ENCODE data around the gene USHBP1.
A peak's percentile ranks its signal among the peaks of the same experiment; 100 is the strongest.

The USHBP1 gene

DNA sequence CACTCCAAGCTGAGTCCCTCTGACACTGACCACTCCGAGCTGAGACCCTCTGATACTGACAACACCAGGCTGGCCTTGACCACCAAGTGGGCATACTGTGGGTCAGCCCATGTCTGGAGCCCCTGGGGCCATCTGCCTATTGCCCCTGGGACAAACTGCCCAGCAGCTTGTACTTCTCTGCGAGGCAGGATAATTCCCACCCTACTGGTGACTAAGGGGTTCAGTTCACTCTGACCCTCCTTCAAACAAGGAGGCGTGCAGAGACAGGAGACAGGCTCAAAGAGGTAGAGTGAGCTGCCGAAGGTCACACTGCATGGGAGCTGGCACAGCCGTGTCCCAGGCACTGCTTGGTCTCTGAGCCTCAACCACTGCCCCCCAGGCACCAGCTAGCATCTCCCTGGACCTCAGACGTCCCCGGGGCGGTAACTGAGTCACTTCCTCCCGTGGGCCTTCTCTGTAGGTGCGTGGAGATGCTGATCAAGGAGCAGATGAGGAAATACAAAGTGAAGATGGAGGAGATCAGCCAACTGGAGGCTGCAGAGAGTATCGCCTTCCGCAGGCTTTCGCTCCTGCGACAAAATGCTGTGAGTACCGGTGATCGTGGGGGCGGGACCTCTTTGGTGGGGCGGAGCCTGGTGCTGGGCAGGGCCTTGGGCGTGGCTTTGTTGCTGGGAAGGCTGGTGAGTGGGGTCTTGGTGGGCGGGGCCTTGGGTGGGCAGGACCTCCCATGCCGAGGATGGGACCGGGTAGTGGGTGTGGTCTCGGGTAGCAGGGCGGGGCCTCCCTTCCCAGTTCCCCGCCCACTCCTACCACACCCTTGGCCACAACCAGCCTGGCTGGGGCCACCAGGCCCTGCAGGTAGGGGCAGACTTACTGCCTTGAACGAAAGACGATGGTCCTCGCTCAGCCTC is 55.2 kb downstream of the USHBP1 start:
- no peak for DNase-seq

DNA sequence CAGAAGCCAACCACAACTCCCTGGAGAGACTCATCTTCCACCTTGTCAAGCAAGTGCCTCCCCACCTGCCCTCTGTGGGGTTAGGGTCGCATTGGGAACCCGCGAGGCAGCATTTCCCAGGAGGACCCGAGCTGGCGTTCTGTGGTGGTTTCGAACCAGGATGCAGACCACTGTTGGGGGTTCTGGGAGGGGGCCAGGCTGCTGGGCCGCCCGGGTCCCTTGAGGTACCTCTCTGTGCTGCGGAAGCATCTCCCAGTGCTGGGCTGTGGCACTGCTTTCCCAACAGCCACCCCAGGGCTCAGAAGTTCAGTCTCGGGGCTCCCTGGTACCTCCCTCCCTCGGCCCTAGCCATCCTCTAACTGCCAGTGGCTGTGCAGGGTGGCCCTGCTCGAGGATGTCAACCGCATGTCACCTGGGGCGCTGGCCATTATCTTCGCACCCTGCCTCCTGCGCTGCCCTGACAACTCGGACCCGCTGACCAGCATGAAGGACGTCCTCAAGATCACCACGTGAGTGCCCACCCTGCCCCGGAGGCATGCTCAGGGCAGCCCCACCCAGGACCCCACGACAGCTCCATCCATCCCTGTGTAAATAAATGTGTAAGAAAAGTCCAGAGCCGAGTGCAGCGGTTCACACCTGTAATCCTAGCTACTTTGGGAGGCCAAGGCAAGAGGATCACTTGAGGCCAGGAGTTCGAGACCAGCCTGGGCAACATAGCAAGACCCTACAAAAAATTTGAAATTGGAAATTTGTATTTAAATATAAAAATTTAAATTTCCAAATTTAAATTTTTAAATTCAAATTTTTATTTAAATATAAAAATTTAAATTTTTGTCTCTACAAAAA is 57.6 kb downstream of the USHBP1 start:
- no peak for DNase-seq

DNA sequence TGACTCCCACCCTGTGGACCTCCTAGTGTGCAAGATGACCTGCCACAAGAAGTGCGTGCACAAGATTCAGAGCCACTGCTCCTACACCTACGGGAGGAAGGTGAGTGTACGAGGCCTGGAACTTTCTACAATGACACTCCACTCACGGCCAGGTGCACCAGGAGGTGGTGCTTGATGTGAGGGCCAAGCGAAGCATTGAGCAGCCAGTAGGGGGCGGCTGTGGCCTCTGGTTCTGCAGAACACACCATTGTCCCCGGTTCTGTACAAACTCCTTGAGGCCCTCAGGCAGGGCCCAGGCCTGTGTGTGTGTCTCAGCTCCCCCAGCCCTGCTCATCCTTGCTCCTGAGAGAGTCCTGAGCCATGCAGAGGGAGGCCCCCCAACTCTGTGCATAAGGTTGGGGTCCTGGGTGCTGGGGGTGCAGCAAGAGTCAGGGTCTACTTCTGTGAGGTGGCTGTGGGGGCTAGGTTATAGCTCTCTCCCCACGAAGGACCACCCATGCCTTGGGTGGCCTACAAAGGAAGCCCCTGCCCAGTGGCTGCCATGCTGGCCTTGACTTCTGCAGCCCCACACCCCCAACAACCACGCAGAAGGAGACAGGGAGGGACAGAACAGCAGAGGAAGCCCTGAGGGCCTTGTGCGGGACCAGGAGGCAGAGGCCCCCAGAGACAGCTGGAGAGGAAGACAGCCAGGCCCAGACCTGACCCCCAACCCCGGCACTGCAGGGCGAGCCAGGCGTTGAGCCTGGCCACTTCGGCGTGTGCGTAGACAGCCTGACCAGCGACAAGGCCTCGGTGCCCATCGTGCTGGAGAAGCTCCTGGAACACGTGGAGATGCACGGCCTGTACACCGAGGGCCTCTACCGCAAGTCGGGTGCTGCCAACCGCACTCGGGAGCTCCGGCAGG is 59.1 kb downstream of the USHBP1 start:
- peak; percentile 49 for DNase-seq

DNA sequence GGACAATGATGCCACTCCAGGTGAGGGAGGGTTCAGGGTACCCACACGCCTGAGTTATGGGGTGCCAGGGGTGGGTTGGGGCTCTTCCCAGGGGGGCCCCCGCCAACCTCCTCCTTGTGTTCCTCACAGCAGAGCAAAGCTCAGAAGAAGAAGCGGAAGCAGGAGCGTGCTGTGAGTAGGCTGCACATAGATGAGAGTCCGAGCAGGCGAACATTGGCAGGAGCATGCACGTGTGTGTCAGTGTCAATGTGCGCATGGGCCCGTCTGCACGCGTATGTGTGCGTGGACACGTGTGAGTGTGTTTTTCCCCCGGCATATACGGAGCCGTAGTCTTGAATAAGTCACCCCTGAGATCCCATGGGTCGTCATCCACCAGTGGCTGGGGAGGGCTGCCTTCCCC is 61.8 kb downstream of the USHBP1 start:
- no peak for DNase-seq

DNA sequence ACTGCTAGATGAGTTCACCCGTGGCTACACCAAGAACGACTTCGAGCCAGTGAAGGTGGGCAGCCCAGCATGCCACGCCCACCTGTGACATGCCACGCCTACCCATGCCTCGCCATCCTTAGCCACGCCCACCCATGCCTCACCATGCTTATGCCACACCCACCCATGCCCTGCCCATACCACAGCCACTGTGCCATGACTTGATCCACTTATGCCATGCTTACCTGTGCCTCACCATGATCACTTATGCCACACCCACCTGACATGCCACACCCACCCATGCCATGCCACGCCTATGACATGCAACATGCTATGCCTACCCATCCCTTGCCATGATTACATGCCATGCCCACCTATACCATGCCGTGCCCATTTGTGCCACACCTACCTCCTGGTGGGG is 62.3 kb downstream of the USHBP1 start:
- no peak for DNase-seq

DNA sequence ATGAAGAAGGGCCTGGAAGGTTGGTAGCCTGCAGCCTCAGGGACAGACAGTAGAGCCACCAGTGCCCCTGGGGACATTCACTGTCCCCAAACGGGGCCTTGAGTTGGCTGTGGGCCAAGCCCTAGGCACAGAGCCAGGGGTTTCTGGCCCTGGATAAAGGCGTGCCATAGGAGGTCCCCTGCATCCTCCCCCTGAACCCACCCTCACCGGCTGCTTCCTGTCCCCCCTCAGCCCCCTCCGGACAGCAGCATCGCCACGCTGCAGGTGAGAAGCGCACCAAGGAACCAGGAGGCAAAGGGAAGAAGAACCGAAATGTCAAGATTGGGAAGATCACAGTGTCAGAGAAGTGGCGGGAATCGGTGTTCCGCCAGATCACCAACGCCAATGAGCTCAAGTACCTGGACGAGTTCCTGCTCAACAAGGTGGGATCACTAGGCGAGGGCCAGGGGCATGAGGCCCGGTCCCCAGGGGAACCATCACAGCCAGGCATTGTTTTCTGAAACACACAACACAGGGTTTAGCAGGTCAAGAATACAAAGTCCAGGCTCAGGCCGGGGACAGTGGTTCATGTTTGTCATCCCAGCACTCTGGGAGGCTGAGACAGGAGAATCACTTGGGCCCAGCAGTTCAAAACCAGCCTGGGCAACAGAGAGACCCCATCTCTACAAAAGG is 64.0 kb downstream of the USHBP1 start:
- no peak for DNase-seq

Data from activated T-cell treated with anti-CD3 and anti-CD28 coated beads for 4 hours (primary cell).